MCF 10A (cell line): Measurements from ENCODE around the gene CELF4. TPM values are rescaled to one million over a fixed set of nuclear protein-coding genes. Genes with fewer than 3 reads are reported as not detected.

ENCODE experiments used
- BruUV-seq: library from RNA; stranded (reverse); fragments of 400-500 nt; replicated peaks from 2 replicates; lab custom pipeline; 2021; lab: Mats Ljungman, UMichigan
- CTCF ChIA-PET: fragments of 300-600 bp; sonication (Branson Sonifier 250); formaldehyde crosslinking; extraction: SDS; loops from one replicate; lab custom pipeline; 2021; ENCODE audit warnings: antibody characterized with exemption, inconsistent platforms; lab: Yijun Ruan, JAX
- POLR2A ChIA-PET: fragments of 300-600, 350-650 bp; sonication (Branson Sonifier 250); formaldehyde crosslinking; extraction: SDS; loops from one replicate; lab custom pipeline; 2020; ENCODE audit warnings: antibody characterized with exemption, inconsistent platforms; lab: Yijun Ruan, JAX
- DNase-seq: peaks from one replicate; pipeline ENCODE4 v3.0.0-alpha.2; 2018; ENCODE audit not compliant: unreplicated experiment
- H3K27ac Mint-ChIP-seq: one replicate; pipeline ENCODE4 v1.8.0; 2022; ENCODE audit warnings: mild to moderate bottlenecking, low read depth, mixed read lengths; ENCODE audit not compliant: unreplicated experiment
- H3K27me3 Mint-ChIP-seq: one replicate; pipeline ENCODE4 v1.8.0; 2022; ENCODE audit warnings: mixed read lengths; ENCODE audit not compliant: insufficient read depth, unreplicated experiment
- H3K36me3 Mint-ChIP-seq: one replicate; pipeline ENCODE4 v1.8.0; 2022; ENCODE audit warnings: mild to moderate bottlenecking, moderate library complexity, mixed read lengths; ENCODE audit not compliant: insufficient read depth, unreplicated experiment
- H3K4me1 Mint-ChIP-seq: one replicate; pipeline ENCODE4 v1.8.0; 2022; ENCODE audit warnings: mixed read lengths; ENCODE audit not compliant: insufficient read depth, unreplicated experiment
- H3K4me3 Mint-ChIP-seq: one replicate; pipeline ENCODE4 v1.8.0; 2022; ENCODE audit warnings: mild to moderate bottlenecking, moderate library complexity, mixed read lengths; ENCODE audit not compliant: unreplicated experiment
- H3K9me3 Mint-ChIP-seq: one replicate; pipeline ENCODE4 v1.8.0; 2022; ENCODE audit warnings: mixed read lengths; ENCODE audit not compliant: unreplicated experiment
- CTCF ChIP-seq: fragments of 200-600 bp; IDR thresholded peaks from one replicate; pipeline ENCODE4 v1.8.0; 2022; ENCODE audit warnings: antibody characterized with exemption, mild to moderate bottlenecking; ENCODE audit not compliant: unreplicated experiment
- intact Hi-C: fragments of 100-400 bp; cut with micrococcal nuclease; formaldehyde crosslinking; loops from 2 replicates; pipeline ENCODE4 v1.14.1; 2022
- total RNA-seq: library from RNA; stranded (reverse); gene quantifications from 2 replicates; pipeline ENCODE4 v1.2.3, GENCODE V29; 2022

The CELF4 gene
- total RNA-seq, 1 experiment from 2014 or later, result not detected

- intact Hi-C loops, result no loop called here
- no peak for DNase-seq
- no TSS peak for BruUV-seq
- Mint-ChIP-seq H3K36me3 (no peaks in the 10 kb centered on the region), H3K4me3 (no peak overlapping the region), H3K4me1 (no peaks in the 10 kb centered on the region), H3K9me3 (peaks cover 8% of the 10 kb centered on the region), H3K27me3 (no peaks in the 10 kb centered on the region), H3K27ac (no peak overlapping the region)
- ChIA-PET CTCF (interaction anchor here (1.4 kb wide), 1 partner anchor 16 kb away, joined by 5 read pairs; no protein-coding TSS in a partner anchor), POLR2A (interaction anchor here (0.6 kb wide), 1 partner anchor 718 kb away, joined by 3 read pairs; no protein-coding TSS in a partner anchor)
- TF ChIP-seq CTCF, result no peak
Observed at GRCh38 chr18:37419866-37420265, 145.7 kb downstream of the CELF4 start.

- ChIA-PET POLR2A (interaction anchor here (0.6 kb wide), 1 partner anchor 718 kb away, joined by 3 read pairs; no protein-coding TSS in a partner anchor), CTCF (interaction anchor here (0.8 to 1.4 kb wide), 2 partner anchors 16 to 145 kb away, joined by 3 to 5 read pairs; no protein-coding TSS in a partner anchor)
- Mint-ChIP-seq H3K36me3 (no peaks in the 10 kb centered on the region), H3K27ac (no peak overlapping the region), H3K4me3 (no peak overlapping the region), H3K9me3 (peaks cover 8% of the 10 kb centered on the region), H3K27me3 (no peaks in the 10 kb centered on the region), H3K4me1 (no peaks in the 10 kb centered on the region)
- no TSS peak for BruUV-seq
- DNase-seq, result peak; percentile 60
- intact Hi-C loops, result no loop called here
- TF ChIP-seq CTCF, result no peak
Observed at GRCh38 chr18:37419315-37419714, 146.3 kb downstream of the CELF4 start.

GRCh38 chr18:37414816-37415215, 150.8 kb downstream of the CELF4 start:
- Mint-ChIP-seq H3K4me3 (no peak overlapping the region), H3K27me3 (no peaks in the 10 kb centered on the region), H3K27ac (no peak overlapping the region), H3K9me3 (peaks cover 8% of the 10 kb centered on the region), H3K4me1 (peaks cover 5% of the 10 kb centered on the region), H3K36me3 (no peaks in the 10 kb centered on the region)
- CTCF ChIA-PET, result no interaction called here
- intact Hi-C loops, result no loop called here
- TF ChIP-seq CTCF, result no peak
- BruUV-seq, result no TSS peak
- DNase-seq, result no peak
- POLR2A ChIA-PET, result no interaction called here

GRCh38 chr18:37412829-37413228, 152.8 kb downstream of the CELF4 start:
- Mint-ChIP-seq H3K4me1 (peaks cover 7% of the 10 kb centered on the region), H3K9me3 (peaks cover 8% of the 10 kb centered on the region), H3K27ac (no peak overlapping the region), H3K36me3 (no peaks in the 10 kb centered on the region), H3K27me3 (no peaks in the 10 kb centered on the region), H3K4me3 (no peak overlapping the region)
- BruUV-seq, result no TSS peak
- no peak for DNase-seq
- ChIA-PET POLR2A (interaction anchor here (0.6 kb wide), 2 partner anchors 168 to 321 kb away, joined by 3 to 4 read pairs; no protein-coding TSS in a partner anchor), CTCF (no interaction called here)
- intact Hi-C loops, result no loop called here
- no peak for TF ChIP-seq CTCF
